ENCODE data around the gene ST6GAL1.

GRCh38 chr3:186931532-186932280 is 1.4 kb downstream of the ST6GAL1 start:
- no peak for TF ChIP-seq CTCF (IDR thresholded peaks at IDR 0.05; ENCODE audit: insufficient read depth, low read depth, low read length)
- no peak for TF ChIP-seq EZH2 (IDR thresholded peaks at IDR 0.05; ENCODE audit: insufficient read depth, low read length)

All from astrocyte (in vitro differentiated cells and primary cell).